NCI-H2196 treated with DMSO at 0.1 percent for 48 hours (cell line): ENCODE measurements around the gene MAD1L1.
"Not testable (repeated sequence)": the region's sequence is repeated elsewhere in the genome, so short reads cannot be mapped to it uniquely, and the experiment has no call there.

Experiments used
- DNase-seq: peaks from one replicate; lab custom pipeline; 2025; ENCODE audit not compliant: unreplicated experiment; lab: John Stamatoyannopoulos, UW

MAD1L1 gene

GRCh38 chr7:1992554-1992953 is 240.2 kb downstream of the MAD1L1 start:
- DNase-seq: no peak

- no peak for DNase-seq
These were observed 242.6 kb downstream of the MAD1L1 start for GRCh38 chr7:1990001-1990670.

DNA sequence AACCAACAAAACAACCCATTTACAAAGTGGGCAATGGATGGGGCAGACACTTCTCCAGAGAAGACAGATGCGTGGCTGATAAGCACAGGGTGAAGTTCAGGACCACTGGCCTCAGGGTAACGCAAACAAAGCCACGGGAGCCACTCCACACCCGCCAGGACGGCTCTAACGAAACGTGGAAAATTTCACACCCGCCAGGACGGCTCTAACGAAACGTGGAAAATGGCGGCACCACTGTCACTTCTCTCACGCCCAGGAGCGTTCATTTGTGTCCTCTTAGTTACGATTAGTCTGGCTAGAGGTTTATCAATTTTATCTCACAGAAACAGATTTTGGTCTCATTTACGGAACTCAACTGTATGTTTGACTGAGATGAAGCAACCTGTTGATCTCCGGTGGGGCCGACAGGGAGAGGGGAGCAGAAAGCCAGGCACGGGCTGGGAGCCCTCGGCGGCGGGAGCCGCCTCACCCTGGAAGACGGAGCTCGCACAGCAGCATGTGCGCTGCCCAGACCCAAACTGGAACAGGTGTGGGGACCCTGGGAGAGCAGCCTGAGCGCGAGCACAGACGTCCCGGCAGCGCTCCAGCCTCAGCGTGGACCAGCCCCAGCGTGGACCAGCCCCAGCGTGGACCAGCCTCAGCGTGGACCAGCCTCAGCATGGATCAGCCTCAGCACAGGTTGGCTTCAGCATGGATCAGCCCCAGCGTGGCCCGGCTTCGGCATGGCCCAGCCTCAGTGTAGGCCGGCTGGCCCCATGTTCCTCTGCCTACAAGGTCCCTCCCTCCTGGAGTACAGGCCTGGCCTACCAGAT is 243.5 kb downstream of the MAD1L1 start:
- DNase-seq: no peak

- no peak for DNase-seq
These were observed 244.2 kb downstream of the MAD1L1 start for GRCh38 chr7:1988533-1988930.

DNA sequence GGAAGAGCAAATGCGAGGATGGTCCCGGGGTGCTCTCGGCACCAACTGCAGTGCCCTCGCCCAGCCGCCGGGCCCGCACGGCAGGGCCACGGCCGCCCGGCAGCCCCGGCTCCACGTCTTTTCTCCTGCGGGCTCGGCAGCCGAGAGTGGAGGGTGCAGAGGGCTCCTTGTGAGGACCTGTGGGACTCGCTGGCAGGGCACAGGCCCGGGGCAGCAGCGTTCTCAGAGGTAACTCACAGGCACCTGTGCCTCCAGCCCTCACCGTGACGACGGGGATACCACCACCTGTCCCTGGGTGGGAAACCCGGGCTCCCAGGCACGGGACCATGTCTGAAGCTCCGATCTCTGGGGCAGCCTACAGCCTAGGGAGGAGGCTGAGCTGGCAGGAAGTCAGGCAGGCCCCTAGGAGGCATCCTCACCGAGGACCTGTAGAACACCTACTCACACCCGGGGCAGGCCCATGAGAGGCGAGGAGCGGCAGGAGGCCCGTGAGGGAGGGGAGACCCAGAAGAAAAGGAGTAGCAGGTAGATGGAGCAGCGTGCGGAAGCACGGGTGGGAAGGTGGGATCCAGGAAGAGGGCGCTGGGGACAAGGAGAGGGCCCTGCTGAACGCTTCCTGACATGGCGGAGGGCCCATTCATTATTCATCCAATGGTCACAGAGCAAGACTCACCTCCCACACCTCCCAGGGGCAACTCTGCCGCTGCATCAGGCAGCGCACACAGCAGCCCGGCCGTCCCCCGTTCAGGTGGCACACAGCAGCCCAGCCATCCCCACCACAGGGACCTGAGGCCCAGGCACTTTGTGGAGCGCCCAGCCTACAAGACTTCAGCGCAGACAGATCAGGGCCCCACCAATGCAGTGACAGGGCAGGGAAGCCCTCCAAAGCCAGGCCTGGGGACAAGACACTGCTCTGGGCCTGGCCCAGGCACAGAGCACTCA is 244.9 kb downstream of the MAD1L1 start:
- no peak for DNase-seq

DNA sequence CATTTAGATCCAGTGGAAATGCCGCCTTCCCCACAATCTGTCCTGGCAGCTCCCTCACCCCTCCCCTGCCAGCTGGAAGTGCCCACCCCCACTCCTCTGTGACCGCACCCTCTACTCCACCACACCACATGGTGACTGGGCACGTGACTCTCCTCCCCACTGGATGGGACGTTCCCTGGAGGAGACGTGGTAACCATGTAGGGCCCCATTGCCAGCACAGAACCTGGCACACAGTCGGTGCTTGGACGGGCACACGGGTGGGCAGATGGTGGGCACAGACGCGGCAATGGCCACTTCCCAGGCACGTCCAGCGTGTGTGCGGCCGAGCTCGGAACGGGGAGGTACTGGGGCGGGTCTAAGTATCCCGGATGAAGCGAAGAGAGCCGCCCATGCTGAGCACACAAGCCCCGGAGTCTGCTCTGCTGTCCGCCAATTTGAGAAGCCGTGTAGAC is 245.6 kb downstream of the MAD1L1 start:
- no peak for DNase-seq

DNA sequence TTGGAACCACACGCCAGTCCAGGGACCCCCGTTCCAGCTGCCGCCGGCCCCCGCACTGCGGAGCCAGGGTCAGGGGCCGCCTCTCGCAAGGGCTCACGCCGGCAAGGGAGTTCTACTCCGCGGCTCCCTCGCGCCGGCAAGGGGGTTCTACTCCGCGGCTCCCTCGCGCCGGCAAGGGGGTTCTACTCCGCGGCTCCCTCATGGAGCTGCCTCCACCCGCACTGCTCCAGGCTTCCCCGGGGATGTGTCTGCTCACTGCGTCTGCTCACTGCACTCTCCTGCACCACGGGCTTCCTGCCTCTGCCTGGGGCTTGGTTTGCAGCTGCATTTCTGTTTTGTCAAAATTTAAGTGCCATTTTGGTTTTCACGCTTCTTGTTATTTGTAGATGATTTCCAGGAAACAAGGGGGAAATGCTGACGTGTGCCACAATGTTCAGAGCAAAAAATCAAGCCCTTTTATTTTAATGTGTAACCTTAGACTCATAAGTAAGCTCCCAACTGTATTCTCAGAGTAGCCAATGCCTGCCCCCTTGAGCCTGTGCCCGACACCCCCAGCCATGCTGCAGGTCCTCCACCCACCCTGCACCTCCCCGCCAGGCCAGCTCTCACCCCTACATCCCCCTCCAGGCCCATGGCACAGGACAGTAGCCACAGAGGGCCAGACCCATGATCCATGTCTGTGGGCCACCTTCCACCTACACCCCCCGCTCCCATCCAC is 246.2 kb downstream of the MAD1L1 start:
- DNase-seq: no peak

DNA sequence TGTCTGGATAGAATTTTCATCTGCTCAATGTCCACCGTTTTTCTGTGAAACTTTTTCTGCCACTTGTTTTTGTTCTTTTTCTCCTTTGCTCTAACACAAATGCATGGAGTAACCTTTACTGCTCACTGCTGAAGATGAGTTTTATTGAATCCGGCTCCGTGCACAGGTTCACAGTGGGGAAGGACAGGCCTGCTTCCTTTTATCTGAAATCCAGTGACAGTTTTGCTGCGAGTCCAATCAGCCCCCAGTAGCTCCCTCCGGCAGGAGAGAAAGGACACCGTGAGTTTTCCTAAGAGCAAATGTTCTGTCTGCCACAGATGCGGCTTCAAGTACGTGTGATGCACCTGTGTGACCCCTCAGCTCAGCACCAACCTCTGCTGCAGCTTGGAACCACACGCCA is 246.8 kb downstream of the MAD1L1 start:
- DNase-seq: no peak

GRCh38 chr7:1985042-1985441 is 247.7 kb downstream of the MAD1L1 start:
- DNase-seq: no peak

GRCh38 chr7:1981878-1982230 is 250.9 kb downstream of the MAD1L1 start:
- DNase-seq: no peak

DNA sequence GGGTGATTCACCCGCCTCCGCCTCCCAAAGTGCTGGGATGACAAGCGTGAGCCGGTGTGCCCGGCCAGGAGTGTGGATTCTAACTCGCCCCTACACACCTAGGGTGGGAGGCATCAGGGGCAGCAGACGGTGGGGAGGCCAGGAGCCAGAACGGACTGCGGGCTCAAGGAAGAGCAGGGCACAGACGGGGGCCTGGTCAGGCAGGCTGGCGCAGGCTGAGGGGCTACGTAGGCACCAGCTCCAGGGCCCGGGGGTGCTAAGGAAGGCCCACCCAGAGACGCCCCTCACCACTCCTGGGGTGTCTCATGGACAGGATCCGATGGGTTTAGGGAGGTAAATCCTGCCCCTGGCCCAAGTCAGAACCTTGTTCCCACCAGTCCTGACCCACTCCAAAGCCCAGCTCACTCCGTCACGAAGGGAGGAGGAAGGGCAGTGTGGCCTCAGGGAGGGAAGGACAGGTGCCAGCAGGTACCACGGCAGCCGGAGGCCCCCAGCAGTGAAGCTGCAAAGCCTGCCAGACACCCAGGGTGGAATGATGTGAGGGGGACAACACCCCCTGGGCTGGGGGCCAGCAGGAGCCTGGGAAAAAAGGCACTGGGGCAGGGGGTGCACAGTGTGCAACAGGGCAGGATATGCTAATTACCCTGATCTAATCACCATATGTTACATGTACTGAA is 251.4 kb downstream of the MAD1L1 start:
- DNase-seq: no peak

DNA sequence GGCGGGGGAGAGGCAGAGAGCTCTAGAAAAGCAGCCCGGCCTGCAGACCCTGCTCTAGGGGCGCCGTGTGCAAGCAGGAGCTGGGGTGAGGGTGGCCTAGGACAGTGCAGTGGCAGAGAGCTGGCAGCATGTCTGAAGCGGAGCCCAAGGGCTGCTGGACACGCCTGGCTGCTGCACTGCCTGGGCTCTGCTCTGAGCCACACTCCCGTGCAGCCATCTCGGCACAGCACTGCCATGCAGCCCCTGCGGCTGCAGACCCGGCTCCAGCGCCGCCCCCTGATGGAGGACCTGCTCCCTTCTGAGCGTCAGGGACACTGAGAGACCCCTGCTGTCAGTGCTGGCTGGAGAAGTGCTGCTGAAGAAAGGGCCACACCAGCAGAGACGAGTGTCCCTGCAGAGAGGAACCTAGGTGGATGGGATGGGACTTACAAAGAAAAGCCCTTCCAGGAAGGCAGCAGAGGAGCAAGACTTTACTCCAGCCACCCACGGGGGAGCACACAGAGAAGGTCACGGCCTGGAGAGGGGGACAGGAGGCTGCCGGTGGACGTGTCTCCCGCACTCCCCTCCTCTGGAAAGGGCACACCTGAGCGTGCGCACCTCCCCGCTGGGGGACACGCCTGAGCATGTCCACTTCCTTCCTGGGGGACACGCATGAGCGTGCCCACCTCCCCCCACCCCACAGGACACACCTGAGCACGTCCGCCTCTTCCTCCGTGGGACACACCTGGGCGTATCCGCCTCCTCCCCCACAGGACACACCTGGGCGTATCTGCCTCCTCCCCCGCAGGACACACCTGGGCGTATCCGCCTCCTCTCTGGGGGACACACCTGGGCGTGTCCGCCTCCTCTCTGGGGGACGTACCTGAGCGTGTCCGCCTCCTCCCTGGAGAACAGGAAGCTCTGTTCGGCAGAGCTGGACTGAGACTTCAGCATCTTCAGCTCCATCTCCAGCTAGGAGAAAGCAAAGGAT is 252.9 kb downstream of the MAD1L1 start:
- no peak for DNase-seq

DNA sequence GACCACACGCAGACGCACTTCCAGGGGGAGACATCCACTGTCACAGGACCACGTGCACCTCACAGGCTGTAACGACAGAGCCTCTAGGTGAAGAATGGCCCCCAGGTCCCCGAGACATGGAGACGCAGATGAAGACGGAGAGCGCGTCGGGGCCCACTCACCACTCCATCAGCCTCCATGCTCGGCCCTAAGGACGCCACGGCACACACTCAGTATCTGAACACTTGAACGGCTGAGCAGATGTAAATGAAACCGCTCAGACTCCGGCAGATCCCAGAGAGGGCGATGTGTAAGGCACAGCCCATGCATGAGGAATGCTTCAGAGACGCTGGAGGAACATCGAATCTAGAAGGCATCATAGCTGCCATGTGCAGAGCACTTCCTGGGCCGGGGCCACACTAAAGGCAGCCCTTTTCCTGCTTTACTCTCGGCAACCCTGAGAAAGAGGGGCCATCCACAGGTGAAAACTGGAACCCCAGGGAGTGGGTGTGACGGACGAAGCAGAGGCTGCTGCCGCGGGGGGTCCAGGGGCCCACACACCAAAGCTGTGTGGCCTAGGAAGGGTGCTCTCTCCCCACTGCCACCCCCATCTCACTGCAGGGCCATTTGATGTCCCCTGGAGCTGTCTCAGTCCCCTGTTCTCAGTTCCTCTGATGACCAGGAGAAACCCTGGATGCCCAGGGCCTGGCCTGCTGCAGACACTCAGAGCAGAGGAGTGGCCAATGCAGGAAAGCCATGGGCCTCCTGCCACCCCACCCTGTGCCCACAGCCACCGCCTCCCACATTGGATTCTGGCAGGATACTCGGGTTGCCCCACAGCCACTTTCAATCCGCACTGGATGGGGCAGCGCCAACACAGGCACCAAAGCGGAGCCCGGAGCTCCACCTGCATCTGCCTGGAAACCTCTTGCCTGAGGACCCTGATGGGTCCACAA is 253.8 kb downstream of the MAD1L1 start:
- no peak for DNase-seq

DNA sequence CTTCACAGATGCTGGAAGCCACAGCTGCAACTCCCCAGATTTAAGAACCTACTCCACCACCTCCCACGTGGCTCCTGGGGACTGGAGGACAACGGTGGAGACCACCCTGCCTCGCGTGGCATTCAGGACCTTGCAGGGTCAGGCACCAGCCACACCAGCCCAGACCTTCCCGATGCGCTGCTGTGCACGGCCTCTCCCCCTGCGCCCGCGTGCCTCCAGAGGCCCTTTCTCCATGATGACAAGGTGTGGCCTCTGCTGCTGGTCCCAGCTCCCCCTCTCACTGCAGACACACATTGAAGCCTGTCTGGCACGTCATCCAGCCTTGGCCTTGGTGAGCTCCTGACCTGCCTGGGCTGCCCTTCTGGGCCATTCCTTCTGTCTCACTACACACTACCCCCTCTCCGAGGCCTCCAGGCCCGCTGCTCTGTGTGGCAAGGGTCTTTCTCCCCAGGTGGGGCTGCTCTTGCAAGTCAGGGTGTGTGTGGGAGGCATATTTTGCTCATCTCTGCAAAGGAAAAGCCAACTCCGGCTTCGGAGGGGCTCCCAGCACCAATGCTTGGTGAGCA is 254.8 kb downstream of the MAD1L1 start:
- DNase-seq: no peak

GRCh38 chr7:1977059-1977875 is 255.5 kb downstream of the MAD1L1 start:
- no peak for DNase-seq

GRCh38 chr7:1976521-1976920 is 256.2 kb downstream of the MAD1L1 start:
- not testable (repeated sequence) for DNase-seq

GRCh38 chr7:1975581-1975980 is 257.2 kb downstream of the MAD1L1 start:
- no peak for DNase-seq
